ENCODE results near the gene SLC35F3. TPM values are rescaled to one million over a fixed set of nuclear protein-coding genes. Genes with fewer than 3 reads are reported as not detected.

SLC35F3 gene
- total RNA-seq, 1 donor from 2014 or later: 1.6 TPM

DNA sequence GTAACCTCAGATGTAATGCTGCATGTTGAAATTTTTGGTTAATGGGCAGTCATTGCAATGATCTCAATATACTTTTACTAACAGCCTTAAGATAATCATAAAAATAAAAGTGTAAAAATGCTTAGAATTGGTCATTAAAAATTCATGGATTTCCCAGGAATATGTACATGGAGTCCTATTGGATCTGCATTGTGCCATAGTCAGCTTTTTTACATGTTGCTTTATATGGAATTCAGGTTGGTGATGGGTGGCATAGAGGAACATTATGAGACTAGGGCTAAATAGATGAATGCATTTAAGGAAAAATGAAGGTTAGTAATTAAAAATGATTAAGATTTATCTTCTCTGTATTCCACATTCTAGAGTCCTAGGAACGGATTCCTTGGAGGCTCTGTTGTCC lies 103.2 kb downstream of the SLC35F3 start:
- no peak for TF ChIP-seq CTCF (conservative IDR thresholded peaks at IDR 0.05; ENCODE audit: low read depth, low read length)
- H3K4me3 ChIP-seq (ENCODE audit: low read depth, low read length): no peak overlapping the region
- no peak for DNase-seq (ENCODE audit: low read depth)

DNA sequence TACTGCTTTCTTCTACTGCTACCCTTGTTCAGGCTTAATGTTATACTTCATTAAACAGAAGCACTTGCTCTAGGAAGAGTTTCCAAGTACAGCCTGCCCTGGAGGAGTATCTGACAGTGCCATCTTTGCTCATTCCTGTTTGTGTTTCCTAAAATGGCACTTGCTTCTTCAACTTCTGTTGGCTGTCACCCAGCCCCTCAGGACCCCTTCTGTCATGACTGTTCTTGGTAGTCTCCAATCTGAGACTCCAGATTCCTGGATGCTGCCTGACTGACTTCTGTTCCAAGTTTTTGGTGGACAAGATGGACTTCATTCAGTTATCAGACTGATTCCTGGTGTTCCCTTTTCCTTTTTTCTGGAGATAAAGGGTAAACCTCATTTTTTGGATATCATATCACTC lies 104.1 kb downstream of the SLC35F3 start:
- no peak for TF ChIP-seq CTCF (conservative IDR thresholded peaks at IDR 0.05; ENCODE audit: low read depth, low read length)
- no peak overlapping the region for H3K4me3 ChIP-seq (ENCODE audit: low read depth, low read length)
- DNase-seq (ENCODE audit: low read depth): no peak

DNA sequence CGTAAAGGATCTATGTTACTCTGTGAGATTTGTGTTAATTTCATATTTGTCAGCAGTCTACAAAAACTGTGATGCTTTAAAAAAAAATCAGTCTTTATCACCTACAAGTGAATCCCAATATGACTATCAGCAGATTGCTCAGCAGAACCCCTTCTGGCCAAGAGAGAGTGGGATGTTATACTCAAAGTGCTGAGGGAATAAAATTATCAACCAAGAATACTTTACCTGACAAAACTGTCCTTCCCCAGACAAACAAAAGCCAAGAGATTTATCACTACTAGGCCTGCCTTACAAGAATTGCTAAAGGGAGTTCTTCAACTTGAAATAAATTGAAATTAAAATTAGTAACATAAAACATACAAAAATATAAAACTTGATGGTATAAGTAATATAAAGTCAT lies 105.2 kb downstream of the SLC35F3 start:
- H3K4me3 ChIP-seq (ENCODE audit: low read depth, low read length): no peak overlapping the region
- no peak for DNase-seq (ENCODE audit: low read depth)
- TF ChIP-seq CTCF (conservative IDR thresholded peaks at IDR 0.05; ENCODE audit: low read depth, low read length): no peak

DNA sequence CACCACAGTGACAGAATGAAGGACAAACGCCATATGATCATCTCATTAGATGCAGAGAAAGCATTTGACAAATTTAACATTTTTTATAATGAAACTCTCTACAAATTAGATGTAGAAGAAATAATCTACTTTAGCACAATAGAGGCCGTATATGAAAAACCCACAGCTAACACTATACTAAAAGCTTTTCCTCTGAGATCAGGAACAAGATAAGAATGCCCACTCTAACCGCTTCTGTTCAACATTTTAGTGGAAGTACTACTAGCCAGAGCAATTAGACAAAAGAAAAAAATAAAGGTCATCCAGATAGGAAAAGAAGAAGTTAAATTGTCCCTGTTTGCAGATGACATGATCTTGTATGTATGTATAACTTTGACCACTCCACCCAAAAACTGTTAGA lies 109.7 kb downstream of the SLC35F3 start:
- no peak for TF ChIP-seq CTCF (conservative IDR thresholded peaks at IDR 0.05; ENCODE audit: low read depth, low read length)
- DNase-seq (ENCODE audit: low read depth): no peak
- H3K4me3 ChIP-seq (ENCODE audit: low read depth, low read length): no peak overlapping the region

GRCh38 chr1:234018816-234019215 lies 114.3 kb downstream of the SLC35F3 start:
- H3K4me3 ChIP-seq (ENCODE audit: low read depth, low read length): no peak overlapping the region
- TF ChIP-seq CTCF (conservative IDR thresholded peaks at IDR 0.05; ENCODE audit: low read depth, low read length): no peak
- no peak for DNase-seq (ENCODE audit: low read depth)

DNA sequence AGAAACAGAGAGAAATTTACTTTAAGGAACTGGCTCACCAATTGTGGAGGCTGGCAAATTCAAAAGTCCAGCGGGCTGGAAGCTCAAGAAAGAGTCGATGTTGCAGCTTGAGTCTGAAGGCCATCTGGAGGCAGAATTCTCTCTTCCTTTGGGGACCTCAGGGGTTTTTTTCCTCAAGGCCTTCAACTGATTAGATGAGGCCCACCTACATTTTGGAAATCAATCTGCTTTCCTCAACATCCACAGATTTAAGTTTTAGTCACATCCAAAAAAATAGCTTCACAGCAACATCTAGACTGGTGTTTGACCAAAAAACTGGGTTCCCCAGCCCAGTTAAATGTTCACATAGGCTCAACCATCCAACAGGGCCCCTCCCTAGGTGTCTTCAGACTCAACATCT lies 114.9 kb downstream of the SLC35F3 start:
- DNase-seq (ENCODE audit: low read depth): no peak
- H3K4me3 ChIP-seq (ENCODE audit: low read depth, low read length): no peak overlapping the region
- TF ChIP-seq CTCF (conservative IDR thresholded peaks at IDR 0.05; ENCODE audit: low read depth, low read length): no peak

GRCh38 chr1:234022302-234022701 lies 117.8 kb downstream of the SLC35F3 start:
- no peak overlapping the region for H3K4me3 ChIP-seq (ENCODE audit: low read depth, low read length)
- DNase-seq (ENCODE audit: low read depth): no peak
- TF ChIP-seq CTCF (conservative IDR thresholded peaks at IDR 0.05; ENCODE audit: low read depth, low read length): no peak
